ENCODE results near the gene HSPA1L.
"Not testable (repeated sequence)": the region's sequence is repeated elsewhere in the genome, so short reads cannot be mapped to it uniquely, and the experiment has no call there.

Gene HSPA1L

DNA sequence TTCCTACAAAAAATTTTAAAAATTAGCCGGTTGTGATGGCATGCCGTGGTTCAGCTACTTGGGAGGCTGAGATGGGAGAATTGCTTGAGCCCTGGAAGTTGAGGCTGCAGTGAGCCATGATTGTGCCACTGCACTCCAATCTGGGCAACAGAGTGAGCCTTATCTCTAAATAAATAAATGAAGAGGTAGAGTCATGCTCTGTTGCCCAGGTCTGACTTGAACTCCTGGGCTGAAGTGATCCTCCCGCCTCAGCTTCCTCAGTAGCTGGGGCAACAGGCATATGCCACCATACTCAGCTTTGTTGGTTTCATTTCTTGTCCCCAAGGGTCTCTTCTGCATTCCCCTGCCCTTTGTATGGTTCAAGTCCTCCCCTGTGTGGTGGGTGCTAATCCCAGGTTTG lies 29.4 kb upstream of the HSPA1L start:
- peaks cover 36% of the 10 kb centered on the region for H3K36me3 Mint-ChIP-seq
- no peaks in the 10 kb centered on the region for H3K4me1 Mint-ChIP-seq
- H3K4me3 Mint-ChIP-seq: no peak overlapping the region
- H3K27me3 Mint-ChIP-seq: no peaks in the 10 kb centered on the region
- H3K27ac Mint-ChIP-seq: no peak overlapping the region
- no peak for ATAC-seq
- no peaks in the 10 kb centered on the region for H3K9me3 Mint-ChIP-seq

DNA sequence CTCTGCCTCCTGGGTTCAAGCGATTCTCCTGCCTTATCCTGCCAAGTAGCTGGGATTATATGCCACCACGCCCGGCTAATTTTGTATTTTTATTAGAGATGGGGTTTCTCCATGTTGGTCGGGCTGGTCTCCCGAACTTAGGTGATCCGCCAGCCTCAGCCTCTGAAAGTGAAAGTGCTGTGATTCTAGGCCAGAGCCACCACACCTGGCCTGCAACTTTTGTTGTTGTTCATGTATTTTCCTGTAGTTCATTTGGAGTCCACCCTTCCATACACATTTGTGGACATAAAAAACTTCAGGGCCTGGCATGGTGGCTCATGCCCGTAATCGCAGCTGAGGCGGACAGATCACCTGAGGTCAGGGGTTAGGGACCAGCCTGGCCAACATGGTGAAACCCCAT lies 27.0 kb upstream of the HSPA1L start:
- H3K4me1 Mint-ChIP-seq: peaks cover 20% of the 10 kb centered on the region
- H3K27ac Mint-ChIP-seq: no peak overlapping the region
- no peaks in the 10 kb centered on the region for H3K9me3 Mint-ChIP-seq
- H3K27me3 Mint-ChIP-seq: no peaks in the 10 kb centered on the region
- no peak for ATAC-seq
- peaks cover 51% of the 10 kb centered on the region for H3K36me3 Mint-ChIP-seq
- H3K4me3 Mint-ChIP-seq: no peak overlapping the region

DNA sequence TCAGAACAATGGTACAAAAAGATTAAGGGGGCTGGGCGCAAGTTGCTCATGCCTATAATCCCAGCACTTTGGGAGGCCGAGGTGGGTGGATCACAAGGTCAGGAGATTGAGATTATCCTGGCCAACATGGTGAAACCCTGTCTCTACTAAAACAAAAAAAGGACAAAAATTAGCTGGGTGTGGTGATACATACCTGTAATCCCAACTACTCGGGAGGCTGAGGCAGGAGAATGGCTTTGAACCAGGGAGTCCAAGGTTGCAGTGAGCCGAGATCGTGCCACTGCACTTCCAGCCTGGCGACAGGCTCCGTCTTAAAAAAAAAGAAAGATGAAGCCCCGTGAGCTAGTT lies 24.7 kb upstream of the HSPA1L start:
- ATAC-seq, H3K27me3 Mint-ChIP-seq, H3K9me3 Mint-ChIP-seq, H3K27ac Mint-ChIP-seq, H3K4me3 Mint-ChIP-seq: not testable (repeated sequence)
- Mint-ChIP-seq H3K36me3 (peaks cover 65% of the 10 kb centered on the region), H3K4me1 (peaks cover 34% of the 10 kb centered on the region)

DNA sequence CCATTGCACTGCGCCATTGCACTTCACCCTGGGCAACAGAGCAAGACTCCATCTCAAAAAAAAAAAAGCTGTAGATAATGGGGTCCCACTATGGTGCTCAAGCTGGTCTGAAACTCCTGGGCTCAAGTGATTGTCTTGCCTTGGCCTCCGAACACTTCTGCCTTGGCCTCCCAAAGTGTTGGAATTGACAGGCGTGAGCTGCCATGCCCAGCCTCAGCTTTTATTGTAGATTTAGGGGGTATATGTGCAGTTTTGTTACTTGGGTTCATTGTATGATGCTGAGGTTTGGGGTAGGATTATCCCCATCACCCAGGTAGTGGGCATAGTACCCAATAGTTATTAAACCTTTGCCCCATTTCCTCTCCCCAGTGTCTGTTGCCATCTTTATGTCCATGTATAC lies 23.9 kb upstream of the HSPA1L start:
- no peak overlapping the region for H3K4me3 Mint-ChIP-seq

DNA sequence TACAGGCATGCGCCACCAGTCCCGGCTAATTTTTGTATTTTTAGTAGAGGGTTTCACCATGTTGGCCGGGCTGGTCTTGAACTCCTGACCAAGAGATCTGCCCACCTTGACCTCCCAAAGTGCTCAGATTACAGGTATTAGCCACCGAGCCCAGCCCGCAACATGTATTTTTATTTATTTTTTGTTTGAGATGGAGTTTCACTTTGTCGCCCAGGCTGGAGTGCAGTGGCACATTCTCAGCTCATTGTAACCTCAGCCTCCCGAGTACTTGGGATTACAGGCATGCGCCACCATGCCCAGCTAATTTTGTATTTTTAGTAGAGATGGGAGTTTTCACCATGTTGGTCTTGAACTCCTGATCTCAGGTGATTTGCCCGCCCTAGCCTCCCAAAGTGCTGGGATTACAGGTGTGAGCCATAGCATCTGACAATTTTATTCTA lies 23.1 kb upstream of the HSPA1L start:
- not testable (repeated sequence) for ATAC-seq, H3K9me3 Mint-ChIP-seq, H3K27ac Mint-ChIP-seq, H3K27me3 Mint-ChIP-seq
- Mint-ChIP-seq H3K4me1 (peaks cover 34% of the 10 kb centered on the region), H3K36me3 (peaks cover 66% of the 10 kb centered on the region), H3K4me3 (peak overlapping the region; percentile 93)

More for the DNA sequence above, 23.9 kb upstream of the HSPA1L start:
- Mint-ChIP-seq H3K36me3 (peaks cover 66% of the 10 kb centered on the region), H3K9me3 (no peaks in the 10 kb centered on the region), H3K27me3 (no peaks in the 10 kb centered on the region), H3K27ac (no peak overlapping the region), H3K4me1 (peaks cover 34% of the 10 kb centered on the region)
- no peak for ATAC-seq

DNA sequence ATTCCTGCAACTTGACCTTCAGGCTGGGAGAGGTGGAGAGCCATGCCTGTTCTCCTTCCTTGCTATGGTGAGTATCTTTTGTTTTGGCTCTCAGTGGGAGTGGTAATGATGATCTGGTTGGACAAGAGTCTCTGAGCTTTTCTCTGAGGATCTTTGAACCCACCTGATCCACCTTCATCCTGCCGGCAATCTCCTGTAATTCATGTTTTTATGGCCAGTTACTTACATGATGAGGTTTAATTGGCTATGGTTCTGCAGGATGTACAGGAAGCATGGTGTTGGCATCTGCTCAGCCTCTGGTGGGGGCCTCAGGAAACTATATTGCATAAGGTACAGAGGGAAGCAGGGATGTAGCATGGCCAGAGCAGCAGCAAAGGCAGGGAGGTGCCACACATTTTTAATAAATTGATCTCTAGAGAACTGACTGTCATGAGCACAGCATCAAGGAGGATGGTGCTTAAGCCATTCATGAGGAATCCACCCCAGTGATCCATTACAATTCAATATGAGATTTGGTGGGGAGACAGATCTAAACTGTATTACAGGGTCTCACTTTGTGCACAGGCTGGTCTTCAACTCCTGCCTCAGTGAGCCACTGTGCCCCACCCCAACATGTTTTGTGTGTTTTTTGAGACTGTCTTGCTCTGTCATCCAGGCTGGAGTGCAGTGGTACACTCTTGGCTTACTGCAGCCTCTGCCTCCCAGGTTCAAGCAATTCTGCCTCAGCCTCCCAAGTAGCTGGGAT lies 22.5 kb upstream of the HSPA1L start:
- no peak for ATAC-seq
- Mint-ChIP-seq H3K27me3 (no peaks in the 10 kb centered on the region), H3K4me1 (peaks cover 34% of the 10 kb centered on the region)

DNA sequence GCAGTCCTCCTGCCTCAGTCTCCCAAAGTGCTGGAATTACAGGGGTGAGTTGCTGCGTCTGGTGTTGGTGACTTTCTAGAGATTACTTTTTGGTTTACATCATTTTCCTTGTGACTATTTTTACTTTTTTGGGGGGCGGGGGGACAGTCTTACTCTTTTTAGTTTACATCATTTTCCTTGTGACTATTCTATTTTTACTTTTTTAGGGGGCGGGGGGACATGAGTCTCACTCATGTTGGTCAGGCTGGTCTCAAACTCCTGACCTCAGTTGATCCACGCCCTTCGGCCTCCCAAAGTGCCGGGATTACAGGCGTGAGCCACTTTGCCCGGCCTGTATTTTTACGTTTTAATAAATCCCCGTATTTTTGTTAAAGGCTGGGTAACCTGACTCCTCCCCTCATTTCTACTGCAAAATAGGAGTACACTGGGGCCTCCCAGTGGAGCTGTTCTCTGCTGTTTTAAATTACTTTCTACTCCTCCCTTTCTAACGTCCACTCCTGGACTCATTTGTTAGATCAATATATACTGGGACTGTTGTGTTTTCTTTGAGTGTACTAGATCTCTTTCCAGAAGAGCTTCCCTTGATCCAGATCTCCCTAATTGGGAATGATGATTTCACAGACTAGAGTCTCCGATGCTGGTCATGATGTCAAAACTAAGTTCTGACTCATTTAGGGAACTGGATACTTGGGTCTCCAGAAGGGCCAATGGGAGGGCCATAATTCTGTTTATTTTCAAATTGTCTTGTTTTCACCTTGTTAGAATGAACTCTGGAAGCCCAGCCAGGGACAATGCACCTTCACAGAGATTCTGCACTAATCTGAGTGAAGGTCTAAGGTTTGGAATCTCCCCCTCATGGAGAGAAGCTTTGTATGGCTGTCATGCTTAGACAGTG lies 21.6 kb upstream of the HSPA1L start:
- Mint-ChIP-seq H3K4me1 (peaks cover 34% of the 10 kb centered on the region), H3K27me3 (no peaks in the 10 kb centered on the region), H3K4me3 (peak overlapping the region; percentile 93), H3K27ac (peak overlapping the region; percentile 100), H3K36me3 (peaks cover 59% of the 10 kb centered on the region), H3K9me3 (no peaks in the 10 kb centered on the region)
- no peak for ATAC-seq

More for the DNA sequence above, 22.5 kb upstream of the HSPA1L start:
- H3K9me3 Mint-ChIP-seq: no peaks in the 10 kb centered on the region
- H3K4me3 Mint-ChIP-seq: peak overlapping the region; percentile 93
- peak overlapping the region; percentile 100 for H3K27ac Mint-ChIP-seq
- peaks cover 66% of the 10 kb centered on the region for H3K36me3 Mint-ChIP-seq

DNA sequence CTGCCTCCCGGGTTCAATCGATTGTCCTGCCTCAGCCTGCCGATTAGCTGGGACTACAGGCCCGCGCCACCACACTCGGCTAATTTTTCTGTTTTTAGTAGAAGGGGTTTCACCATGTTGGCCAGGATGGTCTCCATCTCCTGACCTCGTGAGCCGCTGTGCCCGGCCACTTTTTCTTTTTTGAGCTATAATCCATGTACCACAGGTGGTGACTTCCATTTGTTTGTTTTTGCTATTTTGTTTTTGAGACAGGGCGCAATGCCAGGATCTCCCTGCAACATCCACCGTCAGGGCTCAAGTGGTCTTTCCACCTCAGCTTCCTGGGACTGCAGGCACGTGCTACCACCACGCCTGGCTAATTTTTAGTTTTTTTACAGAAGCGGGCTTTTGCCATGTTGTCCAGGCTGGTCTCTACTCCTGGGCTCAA lies 21.0 kb upstream of the HSPA1L start:
- H3K4me1 Mint-ChIP-seq: peaks cover 34% of the 10 kb centered on the region
- H3K36me3 Mint-ChIP-seq: peaks cover 52% of the 10 kb centered on the region
- H3K27me3 Mint-ChIP-seq: no peaks in the 10 kb centered on the region
- H3K9me3 Mint-ChIP-seq: no peaks in the 10 kb centered on the region
- ATAC-seq: no peak
- peak overlapping the region; percentile 100 for H3K27ac Mint-ChIP-seq
- peak overlapping the region; percentile 93 for H3K4me3 Mint-ChIP-seq

DNA sequence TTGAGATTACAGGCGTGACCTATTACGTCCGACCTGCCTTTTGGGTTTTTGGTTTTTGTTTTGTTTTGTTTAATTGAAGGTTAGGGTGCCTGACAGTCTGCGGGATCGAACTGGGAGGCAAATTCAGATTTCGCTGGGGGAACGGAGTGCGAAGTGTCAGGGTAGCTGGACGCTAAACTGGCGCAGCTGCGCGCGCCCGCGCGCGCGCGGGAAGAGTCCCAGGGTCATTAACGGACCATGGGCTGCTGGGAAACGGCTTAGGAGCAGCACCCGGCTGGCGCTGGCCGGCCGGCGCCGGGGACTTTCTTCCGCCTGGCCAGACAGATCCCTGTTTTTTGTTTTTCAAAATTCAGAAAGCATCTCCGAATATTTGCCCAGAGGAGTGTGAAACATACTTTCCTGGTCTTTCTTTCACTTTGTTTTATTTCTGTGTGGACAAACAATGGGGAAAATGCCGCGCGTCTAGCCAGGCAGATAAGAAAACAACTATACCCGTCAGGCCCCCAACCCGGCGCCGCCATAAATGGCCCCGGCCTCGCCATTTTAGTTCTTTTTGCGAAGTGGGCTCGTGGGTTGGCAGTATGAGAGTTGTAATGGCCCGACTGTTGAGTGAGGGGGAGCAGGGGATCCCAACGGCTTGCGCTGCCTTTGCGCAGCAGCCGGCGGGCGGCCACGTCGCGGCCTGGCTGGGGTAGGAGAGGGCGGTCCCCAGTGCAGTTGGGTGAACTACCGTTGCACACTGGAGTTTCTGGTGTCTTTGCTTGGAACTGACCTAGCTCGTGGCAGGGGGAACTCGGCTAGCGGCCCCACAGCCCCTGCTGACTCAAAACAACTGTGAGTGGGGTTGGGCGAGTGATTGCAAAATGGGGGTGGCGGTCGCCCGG lies 19.5 kb upstream of the HSPA1L start:
- Mint-ChIP-seq H3K27me3 (no peaks in the 10 kb centered on the region), H3K4me1 (peaks cover 49% of the 10 kb centered on the region), H3K27ac (peak overlapping the region; percentile 100), H3K4me3 (peak overlapping the region; percentile 93), H3K9me3 (no peaks in the 10 kb centered on the region), H3K36me3 (peaks cover 38% of the 10 kb centered on the region)
- ATAC-seq: peak; percentile 79

DNA sequence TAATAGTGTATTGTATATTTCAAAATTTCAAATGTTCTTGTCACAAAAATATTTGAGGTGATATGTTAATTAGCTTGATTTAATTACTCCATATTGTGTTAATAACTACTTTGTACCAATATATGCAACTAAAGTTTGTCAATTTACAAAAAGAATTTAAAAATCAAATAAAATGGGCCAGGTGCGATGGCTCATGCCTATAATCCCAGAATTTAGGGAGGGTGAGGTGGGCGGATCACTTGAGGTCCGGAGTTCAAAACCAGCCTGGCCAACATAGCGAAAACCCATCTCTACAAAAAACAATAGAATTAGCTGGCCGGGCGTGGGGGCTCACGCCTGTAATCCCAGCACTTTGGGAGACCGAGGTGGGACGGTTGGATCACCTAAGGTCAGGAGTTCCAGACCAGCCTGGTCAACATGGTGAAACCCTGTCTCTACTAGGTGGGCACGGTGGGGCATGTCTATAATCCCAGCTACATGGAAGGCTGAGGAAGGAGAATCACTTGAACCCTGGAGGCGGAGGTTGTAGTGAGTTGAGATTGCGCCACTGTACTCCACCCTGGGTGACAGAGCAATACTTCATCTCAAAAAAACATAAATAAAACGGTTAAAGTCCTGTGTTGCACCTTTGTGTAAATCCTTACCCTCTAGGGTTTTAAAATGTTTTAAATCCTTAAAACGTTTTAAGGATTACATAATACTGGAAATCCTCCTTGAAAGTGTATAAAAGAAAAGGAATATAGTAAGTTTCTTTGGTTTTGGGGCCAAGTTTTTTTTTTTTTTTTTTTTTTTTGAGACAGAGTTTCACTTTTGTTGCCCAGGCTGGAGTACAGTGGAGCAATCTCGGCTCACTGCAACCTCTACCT lies 16.5 kb upstream of the HSPA1L start:
- no peak overlapping the region for H3K27ac Mint-ChIP-seq
- H3K36me3 Mint-ChIP-seq: peaks cover 17% of the 10 kb centered on the region
- H3K4me1 Mint-ChIP-seq: peaks cover 25% of the 10 kb centered on the region
- H3K27me3 Mint-ChIP-seq: no peaks in the 10 kb centered on the region
- ATAC-seq: no peak
- no peaks in the 10 kb centered on the region for H3K9me3 Mint-ChIP-seq
- peak overlapping the region; percentile 95 for H3K4me3 Mint-ChIP-seq

DNA sequence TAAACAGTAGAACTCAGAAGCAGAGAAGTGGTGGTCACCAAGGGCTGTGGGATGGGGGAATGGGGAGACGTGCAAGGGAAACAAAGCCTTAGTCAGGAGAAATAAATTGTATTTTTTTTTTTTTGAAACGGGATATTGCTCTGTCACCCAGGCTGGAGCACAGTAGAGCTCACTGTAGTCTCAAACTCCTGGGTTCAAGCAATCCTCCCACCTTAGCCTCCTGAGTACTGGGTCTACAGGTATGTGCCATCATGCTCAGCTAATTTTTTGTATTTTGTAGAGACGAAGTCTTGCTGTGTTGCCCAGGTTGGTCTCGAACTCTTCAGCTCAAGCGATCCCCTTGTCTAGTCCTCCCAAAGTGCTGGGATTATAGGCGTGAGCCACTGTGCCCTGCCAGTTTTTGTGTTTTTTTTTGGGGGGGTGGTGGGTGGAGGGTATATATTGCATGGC lies 15.8 kb upstream of the HSPA1L start:
- H3K4me3 Mint-ChIP-seq: peak overlapping the region; percentile 95
- peak overlapping the region; percentile 89 for H3K27ac Mint-ChIP-seq
- no peak for ATAC-seq
- no peaks in the 10 kb centered on the region for H3K9me3 Mint-ChIP-seq
- H3K36me3 Mint-ChIP-seq: peaks cover 11% of the 10 kb centered on the region
- peaks cover 22% of the 10 kb centered on the region for H3K4me1 Mint-ChIP-seq
- no peaks in the 10 kb centered on the region for H3K27me3 Mint-ChIP-seq

DNA sequence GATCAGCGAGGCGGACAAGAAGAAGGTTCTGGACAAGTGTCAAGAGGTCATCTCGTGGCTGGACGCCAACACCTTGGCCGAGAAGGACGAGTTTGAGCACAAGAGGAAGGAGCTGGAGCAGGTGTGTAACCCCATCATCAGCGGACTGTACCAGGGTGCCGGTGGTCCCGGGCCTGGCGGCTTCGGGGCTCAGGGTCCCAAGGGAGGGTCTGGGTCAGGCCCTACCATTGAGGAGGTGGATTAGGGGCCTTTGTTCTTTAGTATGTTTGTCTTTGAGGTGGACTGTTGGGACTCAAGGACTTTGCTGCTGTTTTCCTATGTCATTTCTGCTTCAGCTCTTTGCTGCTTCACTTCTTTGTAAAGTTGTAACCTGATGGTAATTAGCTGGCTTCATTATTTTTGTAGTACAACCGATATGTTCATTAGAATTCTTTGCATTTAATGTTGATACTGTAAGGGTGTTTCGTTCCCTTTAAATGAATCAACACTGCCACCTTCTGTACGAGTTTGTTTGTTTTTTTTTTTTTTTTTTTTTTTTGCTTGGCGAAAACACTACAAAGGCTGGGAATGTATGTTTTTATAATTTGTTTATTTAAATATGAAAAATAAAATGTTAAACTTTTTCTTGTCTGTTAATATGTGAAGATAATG lies 14.7 kb upstream of the HSPA1L start:
- H3K4me3 Mint-ChIP-seq: peak overlapping the region; percentile 95
- H3K4me1 Mint-ChIP-seq: peaks cover 30% of the 10 kb centered on the region
- H3K27me3 Mint-ChIP-seq: no peaks in the 10 kb centered on the region
- no peak for ATAC-seq
- H3K36me3 Mint-ChIP-seq: peaks cover 1% of the 10 kb centered on the region
- no peaks in the 10 kb centered on the region for H3K9me3 Mint-ChIP-seq
- H3K27ac Mint-ChIP-seq: peak overlapping the region; percentile 89

DNA sequence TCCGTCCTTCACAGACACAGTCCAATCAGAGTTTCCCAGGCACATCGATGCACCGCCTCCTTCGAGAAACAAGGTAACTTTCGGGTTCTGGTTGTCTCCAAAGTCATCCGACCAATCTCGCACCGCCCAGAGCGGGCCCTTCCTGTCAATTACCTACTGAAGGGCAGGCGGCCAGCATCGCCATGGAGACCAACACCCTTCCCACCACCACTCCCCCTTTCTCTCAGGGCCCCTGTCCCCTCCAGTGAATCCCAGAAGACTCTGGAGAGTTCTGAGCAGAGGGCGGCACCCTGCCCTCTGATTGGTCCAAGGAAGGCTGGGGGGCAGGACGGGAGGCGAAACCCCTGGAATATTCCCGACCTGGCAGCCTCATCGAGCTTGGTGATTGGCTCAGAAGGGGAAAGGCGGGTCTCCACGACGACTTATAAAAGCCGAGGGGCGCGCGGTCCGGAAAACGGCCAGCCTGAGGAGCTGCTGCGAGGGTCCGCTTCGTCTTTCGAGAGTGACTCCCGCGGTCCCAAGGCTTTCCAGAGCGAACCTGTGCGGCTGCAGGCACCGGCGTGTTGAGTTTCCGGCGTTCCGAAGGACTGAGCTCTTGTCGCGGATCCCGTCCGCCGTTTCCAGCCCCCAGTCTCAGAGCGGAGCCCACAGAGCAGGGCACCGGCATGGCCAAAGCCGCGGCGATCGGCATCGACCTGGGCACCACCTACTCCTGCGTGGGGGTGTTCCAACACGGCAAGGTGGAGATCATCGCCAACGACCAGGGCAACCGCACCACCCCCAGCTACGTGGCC lies 12.4 kb upstream of the HSPA1L start, which contains the start of gene HSPA1B:
HSPA1B (plus strand) TSS at position 453 of the 794 bp plus-strand sequence; CDS start at position 666, 213 bp downstream.
- Mint-ChIP-seq H3K4me3 (peak within 1 kb of the TSS; percentile 78), H3K9me3 (no peaks in the 10 kb centered on the region)
- ATAC-seq: peak; percentile 88

More for the DNA sequence above, 12.4 kb upstream of the HSPA1L start, which contains the start of gene HSPA1B:
- Mint-ChIP-seq H3K27me3 (no peaks in the 10 kb centered on the region), H3K27ac (peak within 1 kb of the TSS; percentile 93), H3K36me3 (no peaks in the 10 kb centered on the region), H3K4me1 (peaks cover 47% of the 10 kb centered on the region)
